Ramos (cell line): ENCODE results near the gene TRAF3IP1.

Experiments
- in situ Hi-C: fragments of 300-500 bp; cut with MboI; formaldehyde crosslinking; loops from one replicate; pipeline ENCODE4 v1.14.3; 2022; ENCODE audit warnings: low sequenced_read_pairs; ENCODE audit not compliant: unreplicated experiment

Gene TRAF3IP1

GRCh38 chr2:238286987-238287736 is 33.2 kb upstream of the TRAF3IP1 start:
- in situ Hi-C loops, result no loop called here

DNA sequence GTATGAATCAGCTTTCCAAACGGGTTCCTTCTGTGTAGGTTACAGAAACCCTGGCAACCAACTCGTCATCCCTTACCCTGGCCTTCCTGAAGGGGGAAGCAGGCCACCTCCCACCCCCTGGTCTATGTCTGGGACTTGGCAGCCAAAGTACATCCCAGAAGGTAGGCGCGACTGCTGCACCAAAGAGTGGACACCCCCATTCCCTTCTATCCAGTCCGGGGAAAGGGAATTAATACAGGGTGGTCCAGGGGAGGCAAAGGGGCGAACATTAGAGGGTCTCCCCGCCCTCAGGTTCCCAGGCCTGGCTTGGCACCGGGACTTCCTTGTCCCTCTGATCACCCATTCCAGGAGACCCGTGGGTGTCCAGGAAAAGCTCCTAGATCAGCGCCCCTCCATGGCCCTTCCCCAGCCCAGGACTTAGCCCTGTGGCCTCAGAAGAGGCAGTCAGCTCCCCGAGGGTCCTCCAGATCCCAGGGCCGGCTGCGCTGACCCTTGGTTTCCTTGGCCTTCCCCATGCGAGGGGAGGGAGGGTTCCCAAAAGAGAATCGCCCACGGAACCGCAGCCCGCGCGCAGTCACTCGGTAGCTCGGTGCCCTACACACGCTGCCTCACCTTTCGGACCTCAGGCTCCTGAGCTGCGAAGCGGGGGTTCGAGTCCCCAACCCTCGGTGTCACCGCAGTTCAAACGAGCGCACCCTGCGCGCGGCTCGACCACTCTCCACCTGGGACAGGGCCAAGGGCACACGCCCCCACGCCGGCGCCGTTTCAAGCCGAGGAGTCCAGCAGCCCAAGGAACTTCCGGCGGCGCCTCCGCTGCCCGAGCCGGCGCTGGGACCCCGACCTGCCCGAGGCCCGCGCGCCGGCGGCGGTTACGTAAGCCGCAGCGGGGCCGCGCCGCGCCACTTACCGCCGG is 32.3 kb upstream of the TRAF3IP1 start, which contains the start of gene PER2:
PER2 (minus strand) TSS at position 874 of the 913 bp plus-strand sequence. CDS start 10,674 bp downstream, outside the sequence.
- in situ Hi-C loops, result no loop called here

DNA sequence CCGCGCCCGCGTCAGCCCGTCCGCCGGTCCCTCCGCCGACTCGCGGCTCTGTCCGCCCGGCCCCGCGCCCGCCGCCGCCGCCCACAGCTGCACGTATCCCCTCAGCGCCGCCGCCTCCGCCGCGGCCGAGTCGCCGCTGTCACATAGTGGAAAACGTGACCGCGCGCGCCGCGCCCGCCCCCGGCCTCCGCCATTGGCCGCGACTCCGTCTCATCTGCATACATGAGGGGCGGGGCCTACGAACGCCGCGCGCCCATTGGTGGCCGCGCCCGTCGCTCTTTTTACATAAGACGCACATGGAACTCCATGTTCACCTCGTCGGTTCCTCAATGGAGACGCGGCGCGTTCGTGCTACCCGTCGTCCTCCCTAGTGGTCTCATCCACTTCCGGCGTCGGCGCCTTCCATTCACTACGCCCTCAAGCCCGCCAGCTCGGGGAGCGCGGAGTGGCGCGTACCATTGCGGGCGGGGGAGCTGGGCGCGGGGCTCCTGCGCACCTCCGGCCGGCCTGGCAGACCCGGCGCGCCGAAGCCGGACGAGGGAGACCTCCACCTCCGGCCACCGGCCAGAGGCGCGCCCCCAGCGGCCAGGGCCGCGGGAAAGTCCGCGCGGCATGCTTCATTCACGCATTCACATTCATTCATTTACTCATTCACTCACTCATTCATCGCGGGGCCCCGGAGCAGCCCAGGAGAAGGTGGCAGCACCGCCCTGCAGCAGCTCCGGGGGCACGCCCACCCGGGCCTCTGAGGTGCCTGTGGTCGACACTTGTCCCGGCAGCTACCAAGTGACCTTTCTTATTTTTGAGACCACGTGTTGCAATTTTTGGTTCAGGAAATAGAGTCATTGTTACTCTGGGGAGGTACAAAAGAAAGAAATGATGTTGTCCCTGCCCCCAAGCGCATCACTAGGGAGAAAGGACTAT is 31.4 kb upstream of the TRAF3IP1 start:
- in situ Hi-C loops, result no loop called here

- in situ Hi-C loops, result no loop called here
Measured at GRCh38 chr2:238289574-238289973, 30.7 kb upstream of the TRAF3IP1 start.

DNA sequence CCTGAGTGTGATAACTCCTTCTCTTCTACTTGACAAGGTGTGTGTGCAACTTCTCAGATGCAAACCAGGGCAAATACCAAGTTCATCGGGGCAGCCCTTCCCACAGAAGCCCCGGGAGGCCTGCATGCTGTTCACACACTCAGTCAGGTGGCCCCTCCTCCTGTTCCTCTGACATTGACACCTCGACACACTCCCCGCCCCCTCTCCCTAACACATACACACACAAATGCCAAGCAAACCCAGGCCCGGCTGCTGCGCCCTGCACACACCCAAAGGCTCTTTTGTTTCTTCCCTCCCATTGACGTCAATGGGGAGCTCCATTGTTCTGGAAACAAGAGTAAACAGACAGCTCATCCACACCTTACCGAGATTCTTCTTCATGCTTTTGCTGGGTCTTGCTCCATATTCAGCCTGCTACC is 30.2 kb upstream of the TRAF3IP1 start:
- in situ Hi-C loops, result no loop called here

- in situ Hi-C loops, result no loop called here
Measured at GRCh38 chr2:238290715-238291549, 29.4 kb upstream of the TRAF3IP1 start.

DNA sequence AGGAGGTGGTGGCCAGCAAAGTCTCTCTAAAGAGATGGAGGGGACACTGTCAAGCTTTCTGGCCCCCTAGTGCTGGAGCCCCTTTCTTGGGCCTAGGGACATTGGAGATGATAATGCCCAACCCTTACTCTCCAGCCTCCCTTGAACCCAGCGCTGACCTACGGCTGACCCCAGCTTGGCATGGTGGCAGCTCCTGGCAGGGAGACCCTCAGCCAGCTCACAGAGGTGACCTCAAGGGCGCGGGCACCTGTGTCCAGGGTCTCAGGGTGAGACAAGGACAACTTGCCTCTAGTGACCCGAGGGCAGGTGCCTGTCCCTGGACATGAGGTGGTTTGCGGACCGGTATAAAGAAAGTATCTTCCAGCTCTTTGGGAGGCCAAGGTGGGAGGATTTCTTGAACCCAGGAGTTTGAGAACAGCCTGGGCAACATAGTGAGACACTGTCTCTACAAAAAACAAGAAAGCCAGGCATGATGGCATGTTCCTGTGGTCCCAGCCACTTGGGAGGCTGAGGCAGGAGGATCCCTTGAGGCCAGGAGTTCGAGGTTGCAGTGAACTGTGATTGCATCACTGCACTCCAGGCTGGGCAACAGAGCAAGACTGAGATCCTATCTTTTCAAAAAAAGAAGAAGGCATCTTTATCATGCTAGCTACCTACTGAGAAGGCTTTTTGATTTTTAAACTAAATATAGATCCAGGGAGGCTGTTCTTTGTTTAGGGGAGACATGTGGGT is 28.6 kb upstream of the TRAF3IP1 start:
- in situ Hi-C loops, result no loop called here

DNA sequence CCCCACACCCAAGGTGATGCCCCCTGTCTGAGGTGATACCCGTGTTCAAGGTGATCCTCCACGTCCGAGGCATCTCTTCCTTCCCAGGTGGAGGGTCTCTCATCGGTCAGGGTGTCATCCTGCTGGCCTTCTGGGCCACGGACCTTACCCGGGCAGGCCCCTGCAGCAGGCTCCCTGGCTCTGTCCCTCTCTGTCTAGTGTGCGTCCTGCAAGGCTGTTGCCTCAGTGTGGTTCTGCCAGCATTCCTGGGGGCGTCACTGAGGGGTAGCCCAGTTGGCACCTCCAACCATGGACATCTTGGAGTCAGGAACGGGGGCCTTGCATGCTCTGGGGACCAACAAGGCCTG is 26.3 kb upstream of the TRAF3IP1 start:
- in situ Hi-C loops, result no loop called here

GRCh38 chr2:238294393-238295143 is 25.8 kb upstream of the TRAF3IP1 start:
- in situ Hi-C loops, result no loop called here

DNA sequence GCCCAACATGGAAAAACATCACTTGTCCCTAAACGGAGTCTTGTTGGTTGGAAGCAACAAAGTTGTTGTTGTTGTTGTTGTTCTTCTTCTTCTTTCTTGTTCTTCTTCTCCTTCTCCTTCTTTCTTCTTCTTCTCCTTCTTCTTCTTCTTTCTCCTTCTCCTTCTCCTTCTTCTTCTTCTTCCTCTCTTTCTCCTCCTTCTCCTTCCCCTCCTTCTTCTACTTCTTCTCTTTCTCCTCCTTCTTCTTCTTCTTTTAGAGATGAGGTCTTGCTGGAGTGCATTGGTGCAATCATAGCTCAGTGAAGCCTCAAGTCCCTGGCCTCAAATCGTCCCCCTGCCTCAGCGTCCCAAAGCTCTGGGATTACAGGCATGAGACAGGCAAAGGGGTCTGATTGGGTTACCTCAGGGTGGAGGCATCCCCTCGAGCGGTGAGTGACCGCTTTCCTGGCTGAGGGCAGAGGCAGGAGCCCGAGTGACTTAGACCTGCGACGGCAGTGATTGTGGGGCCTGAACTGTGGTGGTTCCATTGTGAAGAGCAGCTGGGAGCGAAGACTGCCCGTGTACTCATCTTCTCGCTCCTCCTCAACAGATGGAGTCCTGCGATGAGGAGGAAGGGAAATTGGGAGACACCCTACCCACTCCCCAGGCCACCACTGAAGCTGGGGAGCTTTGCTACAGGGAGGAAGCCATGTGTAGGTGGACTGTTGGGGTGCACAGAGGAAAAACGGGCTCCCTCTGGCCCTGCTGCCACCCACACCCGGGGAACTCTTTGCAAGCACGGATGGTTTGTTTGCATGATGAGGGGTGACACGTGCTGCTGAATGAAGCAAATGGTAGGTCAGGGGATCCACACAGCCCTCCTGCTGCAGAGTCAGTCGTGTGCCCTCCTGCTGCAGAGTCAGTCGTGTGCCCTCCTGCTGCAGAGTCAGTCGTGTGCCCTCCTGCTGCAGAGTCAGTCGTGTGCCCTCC is 24.9 kb upstream of the TRAF3IP1 start:
- in situ Hi-C loops, result no loop called here

DNA sequence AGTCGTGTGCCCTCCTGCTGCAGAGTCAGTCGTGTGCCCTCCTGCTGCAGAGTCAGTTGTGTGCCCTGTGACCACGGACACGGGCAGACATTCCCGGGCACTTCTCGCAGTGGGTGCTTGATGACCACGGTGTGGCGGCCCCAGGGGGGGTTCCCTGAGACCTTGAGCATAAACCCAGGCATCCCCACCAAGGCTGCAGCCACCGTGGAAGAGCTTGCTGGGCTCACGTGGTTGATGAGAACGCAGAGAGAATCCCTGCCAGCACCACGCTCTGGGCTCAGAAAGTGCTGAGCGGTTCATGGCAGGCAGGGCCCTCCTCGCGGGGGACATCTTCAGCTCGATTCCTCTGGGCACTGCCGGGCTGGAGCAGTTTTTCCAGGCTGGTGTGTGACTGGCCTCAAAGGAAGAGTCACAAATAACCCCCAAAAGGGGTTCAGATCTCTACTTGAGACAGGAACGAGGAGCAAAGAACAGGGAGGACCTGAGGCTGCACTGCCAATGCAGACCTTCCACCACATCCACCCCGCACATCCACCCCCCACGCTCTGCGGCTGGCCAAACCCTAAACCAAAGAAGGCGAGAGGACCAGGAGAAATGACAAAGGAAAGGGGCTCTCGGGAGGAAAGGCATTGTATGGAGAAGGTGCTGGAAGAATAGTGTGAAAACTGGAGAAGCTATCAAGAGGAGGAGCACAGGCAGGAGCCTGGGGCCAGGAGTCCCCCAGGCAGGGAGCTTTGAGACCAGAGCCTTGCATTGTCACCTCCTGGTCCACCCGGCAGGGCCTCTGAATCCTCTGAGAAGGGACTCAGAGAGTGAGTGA is 23.5 kb upstream of the TRAF3IP1 start:
- in situ Hi-C loops, result no loop called here

DNA sequence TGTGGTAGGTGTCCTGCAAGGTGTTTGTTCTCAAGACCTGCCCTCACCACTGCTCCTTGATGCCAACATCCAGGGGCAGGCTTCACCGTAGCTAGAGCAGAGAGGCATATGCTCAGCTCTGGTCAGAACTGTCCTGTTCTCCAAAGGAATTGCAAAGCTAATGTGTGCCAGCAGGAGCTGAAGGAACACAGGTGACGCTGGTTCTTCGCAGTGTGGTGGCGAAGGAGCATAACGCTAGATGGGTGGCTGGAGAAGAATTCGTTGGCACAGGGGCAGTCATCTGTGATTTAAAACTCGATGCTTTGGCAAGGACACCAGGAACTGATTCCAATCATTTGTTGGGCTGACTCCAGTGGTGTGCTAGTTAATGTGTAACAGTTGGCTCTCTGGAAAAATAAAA is 20.5 kb upstream of the TRAF3IP1 start:
- in situ Hi-C loops, result no loop called here

- in situ Hi-C loops, result no loop called here
Measured at GRCh38 chr2:238302087-238302486, 18.2 kb upstream of the TRAF3IP1 start.

GRCh38 chr2:238302751-238303150 is 17.6 kb upstream of the TRAF3IP1 start:
- in situ Hi-C loops, result no loop called here

GRCh38 chr2:238304116-238304515 is 16.2 kb upstream of the TRAF3IP1 start:
- in situ Hi-C loops, result no loop called here
